HG02970 (cell line): ENCODE measurements around the gene CHST15.
"Not testable (repeated sequence)": the region's sequence is repeated elsewhere in the genome, so short reads cannot be mapped to it uniquely, and the experiment has no call there.

Experiments used
- ATAC-seq: cut with Tn5 transposase; IDR thresholded peaks from one replicate; pipeline ENCODE4 v1.9.1; 2021; ENCODE audit warnings: mild to moderate bottlenecking, moderate library complexity, moderate number of reproducible peaks; ENCODE audit not compliant: unreplicated experiment, low FRiP score

CHST15 gene

DNA sequence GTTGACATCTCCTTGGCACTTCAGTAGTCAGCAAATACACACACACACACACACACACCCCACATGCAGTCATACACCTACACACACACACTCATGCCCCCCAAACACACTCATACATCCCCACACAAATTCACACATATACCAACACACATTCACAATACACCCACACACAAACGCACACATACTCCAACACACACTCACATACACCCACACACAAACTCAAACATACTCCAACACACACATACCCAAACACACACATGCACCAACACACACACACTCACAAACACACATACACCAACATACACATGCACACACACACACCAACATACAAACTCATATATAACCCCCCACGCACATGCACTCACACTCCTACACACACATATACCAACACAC is 31.4 kb upstream of the CHST15 start:
- ATAC-seq: no peak

- no peak for ATAC-seq
Measured at GRCh38 chr10:124124123-124124768, 30.8 kb upstream of the CHST15 start.

DNA sequence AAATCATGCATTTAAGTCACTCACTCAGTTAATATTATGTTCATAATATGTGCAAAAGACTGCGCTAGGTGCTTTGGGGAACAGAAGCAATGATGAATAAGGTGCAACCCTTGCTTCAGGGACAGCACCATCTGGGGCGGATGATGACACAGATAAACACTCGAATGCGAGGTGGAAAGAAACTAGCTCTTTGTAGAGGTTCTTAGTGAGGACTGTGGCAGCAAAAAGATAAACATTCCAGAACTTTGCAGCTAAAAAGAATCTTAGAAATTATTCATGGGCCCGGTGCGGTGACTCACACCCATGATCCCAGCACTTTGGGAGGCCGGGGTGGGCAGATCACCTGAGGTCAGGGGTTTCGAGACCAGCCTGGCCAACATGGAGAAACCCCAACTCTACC is 29.8 kb upstream of the CHST15 start:
- ATAC-seq: no peak

GRCh38 chr10:124122211-124122610 is 28.8 kb upstream of the CHST15 start:
- ATAC-seq: no peak

GRCh38 chr10:124120410-124121061 is 27.1 kb upstream of the CHST15 start:
- ATAC-seq: no peak

DNA sequence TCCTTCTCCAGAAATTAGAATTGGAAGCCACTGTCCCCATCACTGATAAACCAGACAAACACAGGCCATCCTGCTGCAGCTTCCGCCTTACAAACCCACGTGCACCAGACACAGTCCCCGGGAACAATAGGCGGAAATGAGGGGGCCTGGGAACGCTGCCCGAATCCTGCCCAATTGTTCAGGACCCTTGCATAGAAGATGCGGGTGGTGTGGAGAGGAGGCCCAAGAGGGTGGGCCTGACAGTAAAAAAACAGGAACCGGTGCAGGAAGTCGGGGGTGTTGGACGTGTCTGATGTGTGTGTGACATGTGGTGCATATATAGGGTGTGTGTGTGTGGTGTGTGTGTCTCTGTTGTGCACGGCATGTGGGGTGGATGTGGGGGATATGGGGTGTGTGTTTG is 26.5 kb upstream of the CHST15 start:
- ATAC-seq: no peak

DNA sequence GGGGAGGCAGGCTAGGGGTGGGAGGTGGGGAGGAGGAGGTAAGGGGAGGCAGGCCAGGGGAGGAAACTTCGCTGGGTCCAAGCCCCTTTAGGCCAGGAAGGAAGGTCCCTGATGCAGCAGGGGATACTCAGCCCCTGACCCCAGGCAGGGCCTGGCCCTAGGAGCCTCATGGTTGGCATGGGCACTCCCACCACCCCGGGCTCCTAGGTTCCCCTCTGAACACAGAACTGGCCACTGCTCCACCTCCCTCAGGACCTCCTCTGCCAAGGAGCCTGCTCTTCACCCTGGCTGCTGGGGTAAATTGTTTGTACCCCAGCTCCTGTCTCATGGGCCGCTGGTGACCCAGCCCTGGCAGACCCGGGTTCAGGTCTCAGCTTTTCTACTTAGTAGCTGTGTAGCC is 25.8 kb upstream of the CHST15 start:
- ATAC-seq: no peak

DNA sequence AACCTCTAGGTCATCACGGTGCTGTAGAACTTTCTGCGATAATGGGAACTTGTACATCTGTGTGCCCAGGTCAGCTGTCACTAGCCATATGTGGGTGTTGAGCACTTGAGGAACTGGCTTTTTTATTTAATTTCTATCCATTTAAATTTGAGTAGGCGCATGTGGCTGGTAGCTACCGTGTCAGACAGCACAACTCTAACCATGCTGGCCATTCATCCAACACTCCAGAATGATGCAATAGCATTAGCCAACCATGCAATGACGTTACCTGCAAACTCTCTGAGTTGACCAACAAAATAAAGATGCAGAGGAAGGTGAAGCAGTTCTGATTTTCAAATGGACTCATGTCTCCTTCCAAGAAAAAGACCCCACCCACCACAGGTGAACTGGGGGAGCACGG is 24.4 kb upstream of the CHST15 start:
- ATAC-seq: no peak

DNA sequence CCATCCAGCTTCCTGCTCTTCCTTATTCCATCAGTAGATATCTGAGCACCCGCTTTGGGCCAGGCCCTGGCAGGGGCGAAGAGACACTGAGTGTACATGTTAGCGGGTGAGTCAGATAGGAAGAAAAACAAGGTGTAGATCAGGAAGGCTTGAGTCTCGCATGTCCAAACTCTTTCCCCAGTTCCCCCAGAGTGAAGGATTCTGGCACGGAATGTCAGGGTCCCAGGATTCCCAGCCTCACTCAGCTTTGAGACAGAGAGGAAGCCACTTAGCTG is 24.1 kb upstream of the CHST15 start:
- ATAC-seq: no peak

DNA sequence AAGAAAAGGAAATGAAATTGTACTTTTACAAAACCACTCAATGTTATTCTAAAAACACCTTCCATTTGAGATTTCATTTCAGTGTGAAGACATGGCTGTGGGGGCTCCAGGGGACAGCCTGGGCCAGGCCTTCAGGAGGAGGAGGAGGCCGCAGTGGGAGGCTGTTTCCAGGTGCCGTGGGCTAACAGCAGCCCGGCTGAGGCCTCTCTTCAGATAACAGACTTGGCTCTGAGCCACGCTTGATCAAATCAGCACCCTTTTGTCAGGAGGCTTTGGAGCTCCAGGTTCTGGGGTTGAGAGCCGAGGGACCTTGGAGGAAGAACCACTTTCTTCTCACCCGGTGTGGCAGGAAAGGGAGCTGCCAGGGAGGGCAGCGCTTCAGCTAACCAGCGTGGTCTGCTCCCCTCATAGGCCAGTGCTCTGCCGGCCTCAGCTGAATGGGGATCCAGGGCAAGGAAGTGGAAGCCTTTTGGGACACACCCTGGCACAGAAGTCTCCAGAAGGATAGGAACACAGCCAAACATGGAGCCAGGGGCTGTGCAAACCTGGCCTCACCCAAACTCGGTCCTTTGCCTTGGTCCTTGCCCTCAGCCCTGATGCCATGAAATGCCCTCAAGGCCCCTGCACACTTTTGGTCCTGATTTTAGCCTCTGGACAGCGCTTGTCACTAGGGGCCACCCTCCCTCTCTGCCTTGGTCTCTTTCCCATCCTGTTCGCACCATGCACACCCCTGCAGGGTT is 23.5 kb upstream of the CHST15 start:
- ATAC-seq: no peak

GRCh38 chr10:124114696-124115095 is 21.3 kb upstream of the CHST15 start:
- ATAC-seq: no peak

- ATAC-seq: no peak
Measured at GRCh38 chr10:124112891-124113580, 19.6 kb upstream of the CHST15 start.

DNA sequence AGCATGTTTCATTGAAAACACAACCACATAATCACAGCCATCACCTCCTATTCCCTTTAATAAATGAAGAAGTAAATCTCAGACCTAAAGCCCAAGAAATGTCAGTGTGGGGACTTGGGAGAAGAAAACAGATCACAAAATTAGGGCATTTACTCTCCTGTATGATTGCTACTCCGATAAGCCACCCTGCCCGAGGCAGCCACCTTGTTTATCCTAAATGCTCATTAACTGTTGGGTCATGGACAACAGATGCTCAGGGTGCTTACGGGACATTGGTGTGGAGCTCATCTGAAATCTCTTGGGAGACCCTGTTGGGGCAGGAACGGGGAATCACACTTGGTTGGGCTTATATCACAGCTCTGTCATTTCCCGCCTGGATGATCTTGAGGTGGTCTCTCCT is 17.5 kb upstream of the CHST15 start:
- ATAC-seq: no peak

- ATAC-seq: no peak
Measured at GRCh38 chr10:124109261-124109660, 15.9 kb upstream of the CHST15 start.

DNA sequence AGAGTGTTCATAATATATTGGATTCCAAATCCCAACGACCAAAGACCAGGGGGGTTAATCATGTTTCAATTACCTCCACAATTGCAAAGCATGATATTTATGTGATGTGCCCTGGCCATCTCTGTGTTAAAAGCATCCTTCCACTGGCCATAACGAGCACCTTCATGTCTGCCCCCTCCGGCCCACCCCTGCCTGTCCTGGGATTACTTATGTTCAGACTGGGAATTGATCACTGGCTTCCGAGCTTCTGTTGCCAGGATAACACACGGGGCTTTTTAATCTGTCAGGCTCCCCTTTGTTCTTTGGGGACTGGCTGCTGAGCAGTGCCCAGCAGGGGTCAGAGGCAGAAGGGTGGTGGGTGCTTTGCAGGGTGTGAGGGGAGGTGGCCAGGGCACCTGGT is 13.7 kb upstream of the CHST15 start:
- no peak for ATAC-seq

- peak; percentile 69 for ATAC-seq
Measured at GRCh38 chr10:124106241-124106879, 13.0 kb upstream of the CHST15 start.

- ATAC-seq: no peak
Measured at GRCh38 chr10:124105594-124105993, 12.2 kb upstream of the CHST15 start.

DNA sequence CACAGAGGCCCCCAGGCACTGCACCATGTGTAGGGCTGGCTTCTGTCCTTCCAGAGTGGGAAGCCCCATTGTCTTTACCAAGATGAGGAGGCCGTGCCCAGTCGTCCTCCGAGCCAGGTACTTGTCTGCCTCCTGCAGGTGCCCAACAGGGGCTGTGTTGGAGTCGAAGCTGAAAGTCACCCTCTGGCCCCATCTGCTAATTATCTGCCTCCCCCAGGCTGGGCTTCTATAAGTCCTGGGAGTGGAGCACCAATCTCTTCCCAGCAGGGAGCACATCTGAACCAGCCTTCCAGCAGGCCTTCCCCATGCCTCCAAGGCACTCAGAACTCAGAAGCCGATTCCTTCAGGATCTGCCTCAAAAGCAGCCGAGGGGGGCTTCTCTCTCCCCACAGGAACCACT is 11.6 kb upstream of the CHST15 start:
- ATAC-seq: no peak

GRCh38 chr10:124104011-124104627 is 10.7 kb upstream of the CHST15 start:
- no peak for ATAC-seq

- no peak for ATAC-seq
Measured at GRCh38 chr10:124101351-124101750, 8.0 kb upstream of the CHST15 start.

DNA sequence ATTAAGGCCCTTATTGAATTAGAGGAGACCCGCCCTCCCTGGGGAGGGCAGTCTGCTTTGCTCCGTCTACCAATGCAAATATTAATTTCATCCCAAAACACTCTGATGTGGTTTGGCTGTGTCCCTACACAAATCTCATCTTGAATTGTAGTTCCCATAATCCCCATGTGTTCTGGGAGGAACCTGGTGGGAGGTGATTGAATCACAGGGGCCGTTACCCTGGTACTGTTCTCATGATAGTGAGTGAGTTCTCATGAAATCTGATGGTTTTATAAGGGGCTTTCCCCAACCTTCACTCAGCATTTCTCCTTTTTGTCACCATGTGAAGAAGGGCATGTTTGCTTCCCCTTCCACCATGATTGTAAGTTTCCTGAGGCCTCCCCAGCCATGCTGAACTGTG is 7.3 kb upstream of the CHST15 start:
- ATAC-seq: not testable (repeated sequence)
